Sigmoid colon (tissue), 7 donors: ENCODE data around the gene TJP2. TPM values are rescaled to one million over a fixed set of nuclear protein-coding genes. Genes with fewer than 3 reads are reported as not detected.

Experiments
- DNase-seq: peaks from one replicate; pipeline ENCODE4 v3.0.0-alpha.2; 2019
- H3K27ac ChIP-seq, 4 donors: fragments of 200-600 bp; sonication (generic); one replicate each; pipeline ENCODE4 v1.5.1; 2016 to 2019; ENCODE audit warnings: mild to moderate bottlenecking in 1 of 4
- H3K27me3 ChIP-seq, 3 donors: fragments of 200-600 bp; sonication (generic); one replicate each; pipeline ENCODE4 v1.5.1; 2019; ENCODE audit warnings: mild to moderate bottlenecking in 1 of 3
- H3K36me3 ChIP-seq, 4 donors: fragments of 200-600 bp; sonication (generic); one replicate each; pipeline ENCODE4 v1.5.1; 2016 to 2019
- H3K4me1 ChIP-seq, 4 donors: fragments of 200-600 bp; sonication (generic); one replicate each; pipeline ENCODE4 v1.5.1; 2017 to 2019
- H3K4me3 ChIP-seq, 4 donors: fragments of 200-600 bp; sonication (generic); one replicate each; pipeline ENCODE4 v1.5.1; 2017 to 2019; ENCODE audit warnings: mild to moderate bottlenecking in 2 of 4, moderate library complexity in 1 of 4
- H3K9me3 ChIP-seq, 4 donors: fragments of 200-600 bp in 3 of 4; sonication (generic) in 3 of 4; one replicate each; pipeline versions ENCODE4 v1.5.1 to v1.6.1; 2013 to 2019
- CTCF ChIP-seq, 4 experiments: fragments of 450-650 bp in 3 of 4; fragments of 200-600 bp in 1 of 4; IDR thresholded peaks; one replicate each; pipeline ENCODE4 v1.5.1; 2016 to 2019; ENCODE audit warnings: antibody characterized with exemption in 4 of 4, mild to moderate bottlenecking in 3 of 4, moderate library complexity in 2 of 4
- EP300 ChIP-seq, 4 donors: sonication (generic); formaldehyde crosslinking; IDR thresholded peaks; one replicate each; pipeline ENCODE4 v1.6.1; 2017; ENCODE audit warnings: antibody characterized with exemption in 4 of 4
- POLR2A ChIP-seq, 2 donors: fragments of 450-650 bp; IDR thresholded peaks; one replicate each; pipeline ENCODE4 v1.6.1; 2016; ENCODE audit warnings: antibody characterized with exemption in 2 of 2, mild to moderate bottlenecking in 2 of 2, moderate library complexity in 2 of 2
- POLR2AphosphoS5 ChIP-seq, 4 donors: sonication (generic); formaldehyde crosslinking; IDR thresholded peaks; one replicate each; pipeline ENCODE4 v1.6.1; 2017; ENCODE audit warnings: antibody characterized with exemption in 4 of 4
- WGBS, 2 donors: extraction: QIAGEN DNeasy Blood & Tissue Kit; methylation state at CpG; one replicate each; pipeline ENCODE4 v1.1.7; 2013; 5-methylcytosine and 5-hydroxymethylcytosine counted together
- intact Hi-C: fragments of 100-400 bp; cut with DNase I; formaldehyde crosslinking; loops from one replicate; pipeline ENCODE4 v1.15.1; 2023
- polyA plus RNA-seq, 3 donors: library from polyadenylated mRNA; stranded (reverse); fragments of 200-250 nt; gene quantifications; one replicate each; pipeline ENCODE4 v1.2.3, GENCODE V29; 2013
- total RNA-seq, 4 donors: library from RNA; depleted of rRNA; stranded (reverse); fragments of >200 nt; gene quantifications; one replicate each; pipeline ENCODE4 v1.1.0, GENCODE V29; 2016
- donor health status: healthy with polysubstance abuse.
- donor health status: Bipolar disorder and iron deficiency.
- donor health status: healthy.

Gene TJP2
- total and polyA plus RNA-seq, 7 donors, result 16.1 to 46.5 (median 27.8) TPM

GRCh38 chr9:69141851-69142250, 32.2 kb upstream of the TJP2 start:
- intact Hi-C loops, result no loop called here
- WGBS, 2 donors, result 83 to 92% methylated on average over 5 of the region's 5 CpGs
- Histone ChIP-seq H3K27ac (no peak overlapping the region), H3K9me3 (no peaks in the 10 kb centered on the region), H3K27me3 (no peaks in the 10 kb centered on the region), H3K4me3 (no peak overlapping the region), H3K36me3 (no peaks in the 10 kb centered on the region), H3K4me1 (no peaks in the 10 kb centered on the region)
- TF ChIP-seq EP300 (IDR thresholded peaks at IDR 0.05) (no peak), POLR2A (IDR thresholded peaks at IDR 0.05) (no peak), CTCF (IDR thresholded peaks at IDR 0.05) (no peak), POLR2AphosphoS5 (IDR thresholded peaks at IDR 0.05) (no peak)
- no peak for DNase-seq

GRCh38 chr9:69143291-69143690, 30.8 kb upstream of the TJP2 start:
- no peak overlapping the region for H3K4me3 ChIP-seq
- H3K27me3 ChIP-seq, result no peaks in the 10 kb centered on the region
- intact Hi-C loops, result no loop called here
- DNase-seq, result no peak
- no peaks in the 10 kb centered on the region for H3K36me3 ChIP-seq
- H3K9me3 ChIP-seq, result no peaks in the 10 kb centered on the region
- no peak for TF ChIP-seq POLR2AphosphoS5 (IDR thresholded peaks at IDR 0.05)
- no peak for TF ChIP-seq EP300 (IDR thresholded peaks at IDR 0.05)
- no peak for TF ChIP-seq CTCF (IDR thresholded peaks at IDR 0.05)
- H3K27ac ChIP-seq, result no peak overlapping the region
- WGBS, 2 donors, result 23 to 69% methylated on average over 1 of the region's 1 CpG
- no peaks in the 10 kb centered on the region for H3K4me1 ChIP-seq

GRCh38 chr9:69145144-69145715, 28.8 kb upstream of the TJP2 start:
- no peak for DNase-seq
- TF ChIP-seq POLR2A (IDR thresholded peaks at IDR 0.05), result no peak
- no peak for TF ChIP-seq POLR2AphosphoS5 (IDR thresholded peaks at IDR 0.05)
- TF ChIP-seq EP300 (IDR thresholded peaks at IDR 0.05), result no peak
- no peak for TF ChIP-seq CTCF (IDR thresholded peaks at IDR 0.05)
- no peaks in the 10 kb centered on the region for H3K9me3 ChIP-seq
- H3K4me3 ChIP-seq, result no peak overlapping the region
- H3K27ac ChIP-seq, result no peak overlapping the region
- peaks cover 0 to 9% (median 3%) of the 10 kb centered on the region in 4 donors for H3K4me1 ChIP-seq
- intact Hi-C loops, result loop anchor here (5.0 kb wide), 1 partner anchor 57 kb away; no protein-coding TSS in a partner anchor
- H3K36me3 ChIP-seq, result no peaks in the 10 kb centered on the region
- 86 to 89% methylated on average over 8 of the region's 8 CpGs for WGBS, 2 donors
- H3K27me3 ChIP-seq, result no peaks in the 10 kb centered on the region

GRCh38 chr9:69147041-69147834, 26.8 kb upstream of the TJP2 start:
- Histone ChIP-seq H3K27me3 (no peaks in the 10 kb centered on the region), H3K4me1 (peaks cover 0 to 10% (median 5%) of the 10 kb centered on the region in 4 donors), H3K9me3 (no peaks in the 10 kb centered on the region), H3K4me3 (no peak overlapping the region), H3K36me3 (no peaks in the 10 kb centered on the region), H3K27ac (no peak overlapping the region)
- DNase-seq, result no peak
- WGBS, 2 donors, result 94 to 95% methylated on average over 11 of the region's 11 CpGs
- intact Hi-C loops, result loop anchor here (5.0 kb wide), 1 partner anchor 55 kb away; no protein-coding TSS in a partner anchor
- TF ChIP-seq CTCF (IDR thresholded peaks at IDR 0.05), result no peak
- TF ChIP-seq POLR2AphosphoS5 (IDR thresholded peaks at IDR 0.05), result no peak
- no peak for TF ChIP-seq POLR2A (IDR thresholded peaks at IDR 0.05)
- TF ChIP-seq EP300 (IDR thresholded peaks at IDR 0.05), result no peak
